HG03439 (cell line): Measurements from ENCODE around the gene ANO2.
"Not testable (repeated sequence)": the region's sequence is repeated elsewhere in the genome, so short reads cannot be mapped to it uniquely, and the experiment has no call there.

Experiments used
- ATAC-seq: cut with Tn5 transposase; IDR thresholded peaks from one replicate; pipeline ENCODE4 v1.9.1; 2021; ENCODE audit warnings: mild to moderate bottlenecking, moderate library complexity; ENCODE audit not compliant: unreplicated experiment

Gene ANO2

GRCh38 chr12:5689773-5690172, 255.3 kb downstream of the ANO2 start:
- ATAC-seq: no peak

- no peak for ATAC-seq
Observed at GRCh38 chr12:5688226-5688625, 256.8 kb downstream of the ANO2 start.

GRCh38 chr12:5685935-5686334, 259.1 kb downstream of the ANO2 start:
- no peak for ATAC-seq

- no peak for ATAC-seq
Observed at GRCh38 chr12:5684989-5685388, 260.1 kb downstream of the ANO2 start.

- no peak for ATAC-seq
Observed at GRCh38 chr12:5682581-5682980, 262.5 kb downstream of the ANO2 start.

- ATAC-seq: no peak
Observed at GRCh38 chr12:5678176-5678575, 266.9 kb downstream of the ANO2 start.

- not testable (repeated sequence) for ATAC-seq
Observed at GRCh38 chr12:5669624-5670023, 275.4 kb downstream of the ANO2 start.

GRCh38 chr12:5665615-5666014, 279.4 kb downstream of the ANO2 start:
- no peak for ATAC-seq

- ATAC-seq: no peak
Observed at GRCh38 chr12:5661811-5662210, 283.2 kb downstream of the ANO2 start.

- no peak for ATAC-seq
Observed at GRCh38 chr12:5660238-5660637, 284.8 kb downstream of the ANO2 start.

- not testable (repeated sequence) for ATAC-seq
Observed at GRCh38 chr12:5658339-5658941, 286.6 kb downstream of the ANO2 start.

- ATAC-seq: no peak
Observed at GRCh38 chr12:5656836-5657235, 288.2 kb downstream of the ANO2 start.

GRCh38 chr12:5655120-5655519, 289.9 kb downstream of the ANO2 start:
- no peak for ATAC-seq

- no peak for ATAC-seq
Observed at GRCh38 chr12:5654019-5654418, 291.0 kb downstream of the ANO2 start.

GRCh38 chr12:5650829-5651461, 294.1 kb downstream of the ANO2 start:
- ATAC-seq: no peak

- no peak for ATAC-seq
Observed at GRCh38 chr12:5650281-5650680, 294.8 kb downstream of the ANO2 start.

- no peak for ATAC-seq
Observed at GRCh38 chr12:5648692-5649359, 296.2 kb downstream of the ANO2 start.

- ATAC-seq: no peak
Observed at GRCh38 chr12:5643266-5643665, 301.8 kb downstream of the ANO2 start.

- no peak for ATAC-seq
Observed at GRCh38 chr12:5637698-5638097, 307.4 kb downstream of the ANO2 start.

- no peak for ATAC-seq
Observed at GRCh38 chr12:5636907-5637306, 308.2 kb downstream of the ANO2 start.

GRCh38 chr12:5633106-5633505, 312.0 kb downstream of the ANO2 start:
- no peak for ATAC-seq

GRCh38 chr12:5632453-5632852, 312.6 kb downstream of the ANO2 start:
- ATAC-seq: no peak
